Heart right ventricle (tissue), 16 donors: Measurements from ENCODE around the gene POMT1. TPM values are rescaled to one million over a fixed set of nuclear protein-coding genes. Genes with fewer than 3 reads are reported as not detected.

Source experiments
- ATAC-seq, 8 donors: fragments of 200-7000 bp; cut with Tn5 transposase; one replicate each; pipeline ENCODE4 v1.9.1; 2020; ENCODE audit warnings: mild to moderate bottlenecking in 8 of 8, moderate library complexity in 8 of 8, moderate number of reproducible peaks in 1 of 8
- DNase-seq, 2 donors: peaks; one replicate each; pipeline ENCODE4 v3.0.0-alpha.2; 2020
- H3K27ac ChIP-seq, 10 donors: fragments of 200-600 bp; sonication (generic) in 2 of 10; one replicate each; pipeline versions ENCODE4 v1.5.0 to v1.8.0; 2020 to 2022; ENCODE audit warnings: mild to moderate bottlenecking in 3 of 10
- H3K27me3 ChIP-seq, 7 donors: fragments of 200-600 bp; one replicate each; pipeline ENCODE4 v1.8.0; 2021 to 2022; ENCODE audit warnings: mild to moderate bottlenecking in 2 of 7
- H3K36me3 ChIP-seq, 9 donors: fragments of 200-600 bp; sonication (generic) in 1 of 9; one replicate each; pipeline versions ENCODE4 v1.5.0 to v1.8.0; 2020 to 2022; ENCODE audit warnings: mild to moderate bottlenecking in 2 of 9
- H3K4me1 ChIP-seq, 9 donors: fragments of 200-600 bp; sonication (generic) in 1 of 9; one replicate each; pipeline versions ENCODE4 v1.5.0 to v1.8.0; 2020 to 2022; ENCODE audit warnings: mild to moderate bottlenecking in 4 of 9
- H3K4me3 ChIP-seq, 10 donors: fragments of 200-600 bp; sonication (generic) in 2 of 10; one replicate each; pipeline versions ENCODE4 v1.5.0 to v1.8.0; 2020 to 2022; ENCODE audit warnings: mild to moderate bottlenecking in 7 of 10, moderate library complexity in 2 of 10
- H3K9me3 ChIP-seq, 11 donors: fragments of 200-600 bp in 10 of 11; sonication (generic) in 2 of 11; one replicate each; pipeline versions ENCODE4 v1.5.0 to v1.8.0; 2013 to 2022; ENCODE audit warnings: mild to moderate bottlenecking in 2 of 11, control low read depth in 1 of 11, moderate library complexity in 1 of 11
- CTCF ChIP-seq, 9 donors: fragments of 200-600 bp; sonication (generic) in 2 of 9; IDR thresholded peaks; one replicate each; pipeline versions ENCODE4 v1.5.0 to v1.8.0; 2021 to 2022; ENCODE audit warnings: antibody characterized with exemption in 9 of 9, mild to moderate bottlenecking in 5 of 9, moderate library complexity in 1 of 9
- WGBS, 2 donors: extraction: QIAGEN DNeasy Blood & Tissue Kit; methylation state at CpG; one replicate each; pipeline ENCODE4 v1.1.7; 2013; ENCODE audit warnings: inconsistent platforms in 1 of 2; 5-methylcytosine and 5-hydroxymethylcytosine counted together
- intact Hi-C, 10 donors: fragments of 100-400 bp; cut with DNase I; formaldehyde crosslinking; loops; one replicate each; pipeline versions ENCODE4 v1.11.1 to v1.14.2; 2022
- polyA plus RNA-seq, 2 donors: library from polyadenylated mRNA; stranded (reverse); fragments of 200-250 nt; gene quantifications; one replicate each; pipeline ENCODE4 v1.2.3, GENCODE V29; 2013
- total RNA-seq, 10 donors: library from RNA; stranded (reverse); fragmentation: NEBNext Ultra II Directional in 3 of 10; extraction: Animal tissue kit (Norgen Biotek cat#: 25700) in 3 of 10; gene quantifications; one replicate each; pipeline versions ENCODE4 v1.2.1 to v1.2.4, GENCODE V29; 2021 to 2023
- donor health status: Arrhythmogenic right ventricular cardiomyopathy.
- donor health status: ischemic (EF 13 %, LVEDD 7.1; RV severe dilation, severe dysfunction).
- donor health status: healthy with polysubstance abuse.
- donor health status: DM: no; HTN: yes; CAD: no.
- donor health status: DM: no; HTN: no; CAD: no.
- donor health status: ischemic (EF 25% LVEDD 6.9; RV normal size, moderate dysfunction).
- donor health status: ischemic (EF 25% LVEDD 5.7; RV mildly dilated, moderate dysfunction).
- donor health status: healthy.
- donor health status: DM: yes; HTN: yes; CAD: no.
- donor health status: Ischemic cardiomyopathy.
- donor health status: ischemic (EF 35%, LVEDD 5.7; RV mildly dilated, moderate dysfunction).
- donor health status: nonischemic (EF 11% LVEDD 7.7; RV severe dilation, severe dysfunction).
- donor health status: DM: yes; HTN: yes; CAD: no.
- donor health status: PGD.
- donor health status: ischemic (EF 29% LVEDD 5.4; RV normal size, mild dysfunction).
- donor health status: nonischemic (EF 23%, LVEDD 6.1; RV moderate dilation, normal function).

The POMT1 gene
- total and polyA plus RNA-seq, 12 donors: 17.0 to 34.1 (median 21.2) TPM

DNA sequence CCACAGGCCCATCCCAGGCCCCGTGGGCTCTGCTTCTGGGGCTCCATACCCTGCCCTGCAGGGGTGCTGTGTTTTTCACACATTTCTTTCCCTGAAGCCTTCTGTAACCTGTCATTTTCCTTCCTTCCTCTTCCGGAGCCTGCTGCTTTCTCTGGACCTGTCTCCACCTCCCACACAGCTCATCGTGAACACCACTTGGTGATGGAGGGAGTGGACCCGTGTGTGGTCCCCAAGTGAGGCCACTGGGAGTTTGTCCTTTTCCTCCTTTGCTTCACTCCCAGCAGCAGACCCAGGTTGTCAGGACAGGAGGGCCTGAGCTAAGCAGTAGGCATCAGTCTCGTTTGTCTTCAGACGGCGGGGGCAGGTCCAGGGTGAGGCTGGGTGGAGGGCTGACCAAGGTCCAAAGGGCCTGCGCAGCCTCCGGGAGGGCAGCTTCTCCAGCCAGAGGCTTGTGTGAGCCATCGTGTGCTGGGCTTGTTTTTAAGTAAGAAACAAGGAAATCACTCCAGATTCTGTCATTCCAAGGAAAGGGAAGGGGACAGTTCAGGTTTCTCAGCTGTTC lies 5.8 kb upstream of the POMT1 start:
- Histone ChIP-seq H3K27me3 (no peaks in the 10 kb centered on the region), H3K9me3 (no peaks in the 10 kb centered on the region), H3K27ac (no peak overlapping the region), H3K36me3 (peaks cover 3 to 90% (median 58%) of the 10 kb centered on the region in 9 donors), H3K4me3 (no peak overlapping the region), H3K4me1 (peaks cover 0 to 17% (median 4%) of the 10 kb centered on the region in 9 donors)
- 82 to 86% methylated on average over 10 of the region's 10 CpGs for WGBS, 2 donors
- no peak for DNase-seq
- no peak for ATAC-seq
- intact Hi-C loops: no loop called here
- no peak for TF ChIP-seq CTCF (IDR thresholded peaks at IDR 0.05)

DNA sequence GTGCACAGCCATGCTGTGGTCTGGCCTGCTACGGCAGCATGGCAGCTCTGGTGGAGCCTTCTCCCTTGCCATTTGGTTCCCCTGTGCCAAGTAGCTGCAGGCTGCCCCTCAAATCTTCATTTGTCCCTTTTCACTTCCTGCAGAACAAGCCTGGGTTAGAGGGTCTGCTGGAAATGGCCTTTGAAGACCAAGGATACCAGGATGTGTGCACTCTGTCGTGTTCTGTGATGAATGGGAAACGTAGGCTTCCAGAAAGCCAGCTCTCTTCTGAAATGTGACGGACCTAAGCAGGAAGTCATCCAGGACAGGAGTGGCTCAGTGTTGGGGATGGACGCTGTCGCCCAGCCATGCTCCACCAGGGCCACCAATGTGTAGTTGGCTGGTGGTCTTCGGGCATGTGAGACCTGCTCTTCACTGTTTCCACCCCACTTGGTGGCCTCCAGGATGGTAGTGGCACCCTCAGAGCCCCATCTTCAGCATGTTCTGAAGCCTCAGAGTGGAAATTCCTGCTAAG lies 3.4 kb upstream of the POMT1 start:
- ATAC-seq (no peak), DNase-seq (no peak)
- intact Hi-C loops: no loop called here
- H3K27ac ChIP-seq: no peak overlapping the region
- no peak overlapping the region for H3K4me3 ChIP-seq
- no peaks in the 10 kb centered on the region for H3K9me3 ChIP-seq
- H3K36me3 ChIP-seq: peaks cover 0 to 67% (median 36%) of the 10 kb centered on the region in 9 donors
- WGBS, 2 donors: 74 to 81% methylated on average over 7 of the region's 7 CpGs
- H3K4me1 ChIP-seq: peaks cover 7 to 35% (median 15%) of the 10 kb centered on the region in 9 donors
- no peak for TF ChIP-seq CTCF (IDR thresholded peaks at IDR 0.05)
- no peaks in the 10 kb centered on the region for H3K27me3 ChIP-seq

DNA sequence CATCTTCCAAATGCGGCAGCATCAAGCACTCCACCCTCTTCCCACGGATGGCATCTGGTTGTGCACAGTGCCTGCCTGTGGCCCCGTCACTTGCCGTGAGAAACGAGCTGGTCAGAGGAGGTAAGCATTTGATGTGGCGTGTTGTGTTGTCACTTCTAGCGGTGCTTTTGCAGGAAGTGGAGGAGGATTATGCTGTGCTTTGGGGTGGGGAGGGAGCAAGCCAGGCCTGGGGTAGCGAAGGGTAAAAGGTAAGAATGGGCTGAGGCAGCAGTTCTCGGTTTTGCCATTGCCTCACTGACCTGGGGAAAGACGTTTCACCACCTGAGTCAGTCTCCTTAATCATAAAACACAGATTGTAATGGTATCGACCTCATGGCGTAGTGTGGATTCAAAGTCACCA lies 2.3 kb upstream of the POMT1 start:
- Histone ChIP-seq H3K4me3 (no peak overlapping the region), H3K27ac (peak overlapping the region in 1 of 10 donors; percentile 56), H3K4me1 (peaks cover 7 to 36% (median 17%) of the 10 kb centered on the region in 9 donors), H3K9me3 (no peaks in the 10 kb centered on the region), H3K27me3 (no peaks in the 10 kb centered on the region), H3K36me3 (peaks cover 0 to 56% (median 29%) of the 10 kb centered on the region in 9 donors)
- DNase-seq (no peak), ATAC-seq (no peak)
- no peak for TF ChIP-seq CTCF (IDR thresholded peaks at IDR 0.05)
- intact Hi-C loops: loop anchor here in 2 of 10 donors (10.0 kb wide), 1 partner anchor 244 kb away; the partner anchor contains the start of gene RAPGEF1 (in 2 of the 2)
- 77 to 79% methylated on average over 12 of the region's 12 CpGs for WGBS, 2 donors

DNA sequence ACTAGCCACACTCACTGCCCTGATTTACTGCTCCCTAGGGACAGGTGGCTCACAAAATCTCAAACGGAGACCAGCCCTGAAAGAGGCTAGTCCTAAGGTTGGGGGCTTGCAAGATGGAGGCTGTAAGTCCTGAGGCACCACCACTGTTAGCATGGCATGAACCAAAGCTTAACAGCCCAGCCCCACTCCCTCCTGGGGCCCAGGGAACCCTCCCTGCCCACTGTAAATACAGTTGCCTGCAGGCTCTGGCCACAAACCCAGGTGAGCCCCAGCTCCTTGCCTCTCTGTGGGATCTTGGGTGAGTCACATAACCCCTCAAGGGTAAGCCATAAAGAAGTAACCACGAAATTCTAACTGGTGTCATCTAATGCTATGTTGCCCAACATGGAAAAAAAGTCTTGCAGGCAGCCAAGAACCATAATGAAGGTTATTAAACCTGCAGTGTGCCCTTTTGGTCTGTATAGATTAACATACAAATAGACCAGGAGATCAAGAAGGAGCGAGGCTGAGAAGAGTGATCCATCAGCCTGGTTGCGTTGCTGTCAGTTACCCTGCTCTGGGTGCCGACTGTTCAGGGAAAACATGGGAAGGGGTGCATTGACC lies 1.7 kb upstream of the POMT1 start:
- no peak overlapping the region for H3K4me3 ChIP-seq
- TF ChIP-seq CTCF (IDR thresholded peaks at IDR 0.05): no peak
- peaks cover 7 to 36% (median 17%) of the 10 kb centered on the region in 9 donors for H3K4me1 ChIP-seq
- DNase-seq: no peak
- intact Hi-C loops: loop anchor here in 2 of 10 donors (10.0 kb wide), 1 partner anchor 244 kb away; the partner anchor contains the start of gene RAPGEF1 (in 2 of the 2)
- 65 to 68% methylated on average over 5 of the region's 5 CpGs for WGBS, 2 donors
- peak overlapping the region in 2 of 10 donors; percentile 6 to 56 for H3K27ac ChIP-seq
- no peak for ATAC-seq
- peaks cover 0 to 52% (median 24%) of the 10 kb centered on the region in 9 donors for H3K36me3 ChIP-seq
- H3K9me3 ChIP-seq: no peaks in the 10 kb centered on the region
- no peaks in the 10 kb centered on the region for H3K27me3 ChIP-seq
